Measurements from ENCODE around the gene RASIP1. TPM values are rescaled to one million over a fixed set of nuclear protein-coding genes. Genes with fewer than 3 reads are reported as not detected.
"Not testable (repeated sequence)": the region's sequence is repeated elsewhere in the genome, so short reads cannot be mapped to it uniquely, and the experiment has no call there.

Gene RASIP1
- total RNA-seq, 1 experiment from 2014 or later, result 1.5 TPM

- no peak overlapping the region for H3K27ac ChIP-seq
- DNase-seq, result no peak
Observed at GRCh38 chr19:48726556-48726955, 13.9 kb downstream of the RASIP1 start.

GRCh38 chr19:48724796-48725753, 15.3 kb downstream of the RASIP1 start:
- H3K36me3 ChIP-seq, result no peaks in the 10 kb centered on the region
- peaks cover 6% of the 10 kb centered on the region for H3K4me1 ChIP-seq
- peak; percentile 91 to 97 for DNase-seq
- peak overlapping the region; percentile 72 for H3K27ac ChIP-seq
- no peaks in the 10 kb centered on the region for H3K27me3 ChIP-seq
- peak overlapping the region; percentile 36 for H3K4me3 ChIP-seq
- no peaks in the 10 kb centered on the region for H3K9me3 ChIP-seq (replicated peaks)

More at GRCh38 chr19:48726556-48726955, 13.9 kb downstream of the RASIP1 start:
- H3K27me3 ChIP-seq, result no peaks in the 10 kb centered on the region
- peaks cover 6% of the 10 kb centered on the region for H3K4me1 ChIP-seq
- H3K36me3 ChIP-seq, result no peaks in the 10 kb centered on the region
- no peaks in the 10 kb centered on the region for H3K9me3 ChIP-seq (replicated peaks)
- H3K4me3 ChIP-seq, result no peak overlapping the region

DNA sequence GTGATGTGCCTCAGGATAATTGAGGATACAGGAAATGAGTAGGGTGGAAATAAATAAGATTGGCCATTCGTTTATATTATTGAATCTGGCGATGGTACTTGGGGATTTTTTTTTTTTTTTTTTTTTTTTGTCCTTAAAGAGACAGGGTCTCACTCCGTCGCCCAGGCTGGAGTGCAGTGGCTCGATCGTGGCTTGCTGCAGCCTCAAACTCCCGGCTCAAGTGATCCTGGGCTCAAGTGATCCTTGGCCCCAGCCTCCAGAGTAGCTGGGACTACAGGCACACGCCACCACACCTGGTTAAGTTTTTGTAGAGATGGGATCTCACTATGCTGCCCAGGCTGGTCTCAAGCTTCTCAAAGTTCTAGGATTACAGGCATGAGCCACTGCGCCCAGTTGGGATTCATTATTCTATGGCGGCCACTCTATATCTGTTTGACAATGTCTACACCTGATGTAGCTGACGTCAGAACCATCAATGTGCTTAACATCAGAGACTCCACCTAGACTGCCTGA, 18.2 kb downstream of the RASIP1 start:
- H3K27me3 ChIP-seq, result no peaks in the 10 kb centered on the region
- H3K4me1 ChIP-seq, result peaks cover 6% of the 10 kb centered on the region
- H3K27ac ChIP-seq, result no peak overlapping the region
- DNase-seq, result no peak
- H3K9me3 ChIP-seq (replicated peaks), result no peaks in the 10 kb centered on the region
- no peaks in the 10 kb centered on the region for H3K36me3 ChIP-seq
- H3K4me3 ChIP-seq, result no peak overlapping the region

GRCh38 chr19:48720613-48721296, 19.7 kb downstream of the RASIP1 start:
- H3K9me3 ChIP-seq (replicated peaks), result no peaks in the 10 kb centered on the region
- H3K4me3 ChIP-seq, result peak overlapping the region; percentile 68
- peaks cover 3% of the 10 kb centered on the region; the same call in 1 of the 2 replicates for H3K36me3 ChIP-seq
- DNase-seq, result peak; percentile 99
- H3K27ac ChIP-seq, result peak overlapping the region; percentile 97
- peaks cover 6% of the 10 kb centered on the region for H3K4me1 ChIP-seq
- H3K27me3 ChIP-seq, result no peaks in the 10 kb centered on the region

DNA sequence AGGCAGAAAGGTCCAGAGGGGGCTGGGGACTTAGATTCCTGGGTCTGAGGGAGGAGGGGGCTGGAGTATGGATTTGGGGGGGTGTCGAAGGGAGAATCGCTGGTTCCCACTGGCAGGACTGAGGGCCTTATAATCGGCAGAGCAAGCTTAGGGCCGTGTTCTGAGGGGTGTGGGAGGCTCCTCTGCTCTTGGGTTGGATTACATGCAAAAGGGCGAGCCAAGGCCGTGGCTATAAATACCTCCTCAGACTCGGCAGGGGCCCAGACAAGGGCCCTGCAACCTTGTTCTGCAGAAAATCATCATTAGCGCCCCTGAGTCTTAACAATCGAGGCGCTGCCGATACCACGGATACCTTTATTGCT, 20.2 kb downstream of the RASIP1 start:
- Histone ChIP-seq H3K36me3 (peaks cover 8% of the 10 kb centered on the region), H3K4me1 (peaks cover 3% of the 10 kb centered on the region), H3K27ac (peak overlapping the region; percentile 97), H3K9me3 (replicated peaks) (no peaks in the 10 kb centered on the region), H3K4me3 (peak overlapping the region; percentile 68), H3K27me3 (no peaks in the 10 kb centered on the region)
- peak in 1 of 2 experiments; percentile 71 for DNase-seq

DNA sequence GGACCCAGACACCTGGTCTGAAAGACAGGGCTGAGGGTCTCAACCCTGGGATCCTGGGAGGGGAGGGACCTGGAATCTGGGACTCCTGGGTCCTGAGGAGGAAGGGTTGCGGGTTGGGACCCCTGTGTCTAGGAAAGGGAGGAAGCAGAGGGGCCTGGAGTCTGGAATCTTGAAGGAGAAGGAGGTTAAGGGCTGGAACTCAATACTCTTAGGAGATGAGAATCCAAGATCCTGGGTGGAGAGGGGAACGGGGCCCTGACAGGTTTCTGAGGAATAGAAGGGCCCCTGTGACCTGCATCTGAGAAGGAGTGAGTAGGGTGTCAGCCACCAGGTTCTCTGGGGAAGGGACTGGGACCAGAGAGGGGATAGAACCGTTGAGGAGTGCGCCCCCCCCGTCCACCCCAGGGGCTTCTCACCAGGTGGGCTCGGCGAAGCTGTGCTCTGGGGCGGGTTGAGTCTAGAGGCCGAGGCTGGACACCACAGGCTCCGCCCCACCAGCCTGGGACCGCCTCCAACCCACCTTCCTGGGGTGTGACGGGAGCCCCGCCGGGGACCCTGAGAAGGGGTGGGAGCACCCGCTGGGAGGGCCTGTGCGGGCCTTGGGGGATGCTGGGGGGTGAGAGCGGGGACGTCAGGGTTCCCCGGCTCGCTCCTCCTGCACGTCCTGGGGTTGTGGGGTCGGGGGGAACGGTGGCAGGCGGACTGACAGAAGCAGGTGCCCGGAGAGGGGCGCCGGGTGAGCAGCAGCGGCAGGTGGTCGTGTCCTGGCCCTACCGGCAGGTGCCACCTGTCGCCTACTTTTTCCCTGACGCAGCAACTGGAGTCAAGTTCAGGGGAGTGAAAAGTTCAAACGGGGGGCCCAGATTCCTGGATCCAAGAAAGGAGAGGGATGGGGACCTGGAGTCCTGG, 20.9 kb downstream of the RASIP1 start, which contains the start of gene MAMSTR:
TSS of gene MAMSTR (minus strand) at position 463 of the 909 bp plus-strand sequence. CDS start 694 bp downstream, outside the sequence.
- peak within 1 kb of the TSS; percentile 68 for H3K4me3 ChIP-seq
- peak; percentile 98 to 99 for DNase-seq
- peaks cover 16% of the 10 kb centered on the region for H3K36me3 ChIP-seq
- peak within 1 kb of the TSS; percentile 97 for H3K27ac ChIP-seq
- H3K9me3 ChIP-seq (replicated peaks), result no peaks in the 10 kb centered on the region
- H3K4me1 ChIP-seq, result peaks cover under 1% of the 10 kb centered on the region; the same call in 1 of the 2 replicates
- no peaks in the 10 kb centered on the region for H3K27me3 ChIP-seq

DNA sequence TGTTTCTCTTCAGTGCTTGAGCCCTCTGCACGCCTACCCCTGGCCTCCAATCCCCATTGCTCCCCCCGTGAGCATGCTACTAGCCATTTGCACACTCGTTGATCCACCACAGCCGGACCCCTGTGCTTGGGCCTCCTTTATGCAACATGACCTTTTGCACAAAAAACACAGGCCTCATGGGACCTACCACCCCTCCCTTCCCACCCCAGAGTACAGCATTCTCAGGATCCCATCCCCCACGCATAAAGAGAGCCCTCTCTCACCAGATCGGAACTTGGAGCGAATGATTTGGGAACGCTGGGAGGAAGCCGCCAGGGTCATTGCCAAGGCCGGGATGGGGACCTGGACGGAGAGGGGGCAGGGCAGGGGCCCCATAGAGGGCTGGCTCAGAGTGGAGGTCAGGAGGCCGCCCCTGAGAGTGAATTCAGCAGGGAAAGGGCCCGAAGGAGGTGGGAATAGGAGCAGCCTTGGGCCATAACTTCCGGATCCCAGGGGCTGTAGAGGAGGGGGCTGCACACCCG, 21.6 kb downstream of the RASIP1 start:
- Histone ChIP-seq H3K27me3 (no peaks in the 10 kb centered on the region), H3K4me1 (no peaks in the 10 kb centered on the region), H3K36me3 (peaks cover 21% of the 10 kb centered on the region), H3K4me3 (peak overlapping the region; percentile 68), H3K9me3 (replicated peaks) (no peaks in the 10 kb centered on the region), H3K27ac (peak overlapping the region; percentile 97)
- DNase-seq, result peak; percentile 43 to 55

DNA sequence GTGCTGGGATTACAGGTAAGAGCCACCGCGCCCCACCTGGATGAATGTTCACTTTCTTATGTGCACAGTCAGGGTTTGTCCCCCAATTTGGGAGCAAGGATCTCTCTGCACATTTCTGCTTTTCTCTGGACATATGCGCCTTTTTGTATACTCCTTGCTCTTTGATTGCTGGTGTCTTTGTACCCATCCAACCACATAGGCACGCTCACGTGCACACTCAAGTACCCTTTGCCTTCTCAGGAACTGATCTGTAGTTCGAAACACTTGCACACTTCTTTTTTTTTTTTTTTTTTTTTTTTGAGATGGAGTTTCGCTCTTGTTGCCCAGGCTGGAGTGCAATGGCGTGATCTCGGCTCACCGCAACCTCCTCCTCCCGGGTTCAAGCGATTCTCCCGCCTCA, 22.3 kb downstream of the RASIP1 start:
- DNase-seq; H3K27me3 ChIP-seq; H3K27ac ChIP-seq; H3K4me1 ChIP-seq; H3K9me3 ChIP-seq (replicated peaks): not testable (repeated sequence)
- peak overlapping the region; percentile 68 for H3K4me3 ChIP-seq
- H3K36me3 ChIP-seq, result peaks cover 28% of the 10 kb centered on the region

DNA sequence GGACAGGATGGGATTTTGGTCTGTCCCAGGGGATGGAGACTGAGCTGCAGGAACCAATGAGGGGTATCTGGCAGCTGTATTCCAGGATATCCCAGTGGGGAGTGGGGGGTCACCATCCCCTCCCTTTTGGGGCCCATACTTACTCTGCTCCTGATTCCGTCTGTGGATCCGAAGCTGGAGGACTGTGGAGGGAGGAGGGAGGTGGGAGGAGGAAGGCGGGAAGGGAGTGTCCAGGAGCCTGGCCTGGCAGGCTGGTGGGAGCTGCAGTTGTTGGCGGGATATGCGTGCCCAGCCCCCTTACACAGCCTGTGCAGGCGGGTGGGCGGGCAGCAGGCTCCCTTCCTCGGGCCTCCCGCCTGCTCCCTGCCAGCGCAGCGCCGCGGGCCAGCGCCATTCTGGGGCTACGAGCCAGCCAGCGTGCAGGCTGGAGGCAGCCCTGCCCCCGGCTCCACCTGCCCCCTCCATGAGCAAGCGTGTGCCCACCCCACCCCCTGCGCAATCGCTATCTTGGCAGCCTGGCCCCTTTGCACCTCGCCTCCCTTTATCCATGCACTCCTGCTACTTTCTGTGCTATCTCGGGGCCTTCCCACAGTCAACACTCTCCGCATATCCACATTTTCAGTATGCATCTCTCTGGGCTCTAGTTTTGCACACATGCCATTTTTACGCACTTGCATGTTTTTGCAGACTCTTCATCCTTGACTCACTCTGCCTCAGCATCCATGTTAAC, 23.7 kb downstream of the RASIP1 start:
- Histone ChIP-seq H3K4me3 (no peak overlapping the region), H3K27me3 (no peaks in the 10 kb centered on the region), H3K27ac (no peak overlapping the region), H3K4me1 (no peaks in the 10 kb centered on the region), H3K36me3 (peaks cover 40% of the 10 kb centered on the region), H3K9me3 (replicated peaks) (no peaks in the 10 kb centered on the region)
- no peak for DNase-seq

GRCh38 chr19:48715681-48716171, 24.7 kb downstream of the RASIP1 start:
- H3K4me1 ChIP-seq, result no peaks in the 10 kb centered on the region
- H3K4me3 ChIP-seq, result no peak overlapping the region
- H3K9me3 ChIP-seq (replicated peaks), result no peaks in the 10 kb centered on the region
- H3K27ac ChIP-seq, result no peak overlapping the region
- H3K36me3 ChIP-seq, result peaks cover 40% of the 10 kb centered on the region
- no peak for DNase-seq
- H3K27me3 ChIP-seq, result no peaks in the 10 kb centered on the region

DNA sequence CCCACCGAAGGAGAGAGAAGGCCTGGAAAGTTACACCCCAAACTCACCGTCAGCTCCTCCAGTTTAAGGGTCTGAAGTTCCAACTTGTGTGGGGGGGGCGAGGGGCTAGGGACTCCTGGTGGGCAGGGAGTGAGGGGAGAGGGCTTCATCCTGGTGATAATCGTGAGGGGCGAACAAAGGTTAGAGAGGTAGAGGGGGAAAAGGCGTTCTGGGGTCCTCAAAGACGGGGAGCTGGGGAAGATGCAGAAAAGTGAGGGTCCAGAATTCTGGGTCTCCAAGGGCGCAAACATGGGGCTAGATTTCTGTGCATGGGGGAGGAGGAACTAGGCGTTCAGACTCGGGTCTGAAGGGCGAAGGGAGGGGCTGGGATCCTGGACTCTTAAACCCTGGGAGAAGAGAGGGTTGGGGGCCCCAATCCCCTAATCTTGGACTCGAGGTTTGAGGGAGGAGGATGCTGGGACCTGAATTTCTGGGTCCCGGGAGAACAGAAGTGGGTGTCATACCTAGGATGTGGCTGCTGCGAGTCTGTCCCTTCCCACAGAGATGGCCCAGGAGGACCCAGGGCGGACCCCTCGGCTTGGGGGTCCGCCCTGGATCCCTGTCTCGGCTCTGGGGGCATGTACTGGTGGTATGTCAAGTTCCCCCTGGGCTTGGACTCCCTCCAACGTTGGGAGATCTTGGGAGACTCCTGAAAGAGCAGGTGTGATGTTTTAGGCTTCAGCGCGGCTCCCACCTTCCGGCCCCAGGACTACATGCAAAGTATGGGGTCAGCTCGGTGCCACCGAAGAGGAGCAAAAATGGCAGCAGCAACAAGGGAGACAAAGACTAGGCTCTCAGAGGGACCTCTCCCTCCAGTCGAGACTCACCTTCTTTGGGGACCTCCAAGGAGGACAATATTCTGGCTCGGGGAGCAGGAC, 25.4 kb downstream of the RASIP1 start:
- Histone ChIP-seq H3K27me3 (no peaks in the 10 kb centered on the region), H3K36me3 (peaks cover 40% of the 10 kb centered on the region), H3K9me3 (replicated peaks) (no peaks in the 10 kb centered on the region), H3K4me3 (no peak overlapping the region), H3K27ac (no peak overlapping the region), H3K4me1 (no peaks in the 10 kb centered on the region)
- no peak for DNase-seq

DNA sequence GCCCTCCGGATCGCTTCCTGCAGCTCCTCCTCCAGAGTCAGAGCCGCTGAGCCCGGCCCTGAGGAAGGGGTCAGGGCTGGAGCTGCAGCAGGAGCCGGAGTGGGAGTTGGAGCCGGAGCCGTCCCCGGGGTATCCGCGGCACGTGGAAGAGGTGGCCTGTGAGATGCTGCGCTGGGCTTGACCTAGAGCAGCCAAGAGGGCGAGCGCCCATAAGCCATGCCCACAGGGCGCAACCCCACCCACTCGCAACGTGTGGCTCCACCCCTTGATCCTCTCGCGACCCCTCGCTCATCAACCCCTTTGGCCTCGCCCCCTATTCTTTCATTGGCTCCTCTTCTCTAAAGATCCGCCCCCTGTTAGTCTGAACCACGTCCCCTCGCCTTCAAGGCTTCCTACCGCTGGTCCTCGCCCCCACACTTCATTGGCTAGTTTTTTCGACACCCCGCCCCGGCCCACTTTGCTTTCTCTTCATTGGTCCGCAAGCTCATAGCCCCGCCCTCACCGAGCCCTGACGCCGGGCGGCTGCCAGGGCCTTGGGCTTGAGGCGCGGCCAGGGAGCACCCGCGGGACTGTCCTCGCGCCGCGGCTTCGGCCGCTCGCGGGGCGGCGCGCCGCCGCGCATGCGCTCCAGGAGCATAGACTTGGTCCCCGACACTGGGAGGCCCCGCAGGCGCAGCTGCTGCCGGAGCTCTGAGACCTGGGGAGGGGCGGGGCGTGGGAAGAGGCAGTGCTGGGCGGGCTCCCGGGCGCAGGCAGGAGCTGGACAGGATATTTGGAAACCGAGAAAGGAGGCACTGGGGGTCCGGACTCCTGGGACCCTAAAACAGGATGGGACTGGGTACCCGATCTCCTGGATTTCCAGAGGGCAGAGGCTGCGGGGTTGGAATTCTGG, 26.3 kb downstream of the RASIP1 start:
- H3K4me1 ChIP-seq, result no peaks in the 10 kb centered on the region
- no peaks in the 10 kb centered on the region for H3K9me3 ChIP-seq (replicated peaks)
- H3K27ac ChIP-seq, result no peak overlapping the region
- H3K36me3 ChIP-seq, result peaks cover 40% of the 10 kb centered on the region
- DNase-seq, result peak in 1 of 2 experiments; percentile 13
- no peaks in the 10 kb centered on the region for H3K27me3 ChIP-seq
- no peak overlapping the region for H3K4me3 ChIP-seq
